NCI-H460 (cell line): ENCODE data around the gene DNAI2. TPM values are rescaled to one million over a fixed set of nuclear protein-coding genes. Genes with fewer than 3 reads are reported as not detected.
"Not testable (repeated sequence)": the region's sequence is repeated elsewhere in the genome, so short reads cannot be mapped to it uniquely, and the experiment has no call there.

ENCODE experiments used
- DNase-seq: peaks from one replicate; pipeline ENCODE4 v3.0.0-alpha.2; 2016; ENCODE audit warnings: low read depth; ENCODE audit errors: extremely low read depth
- total RNA-seq: library from RNA; depleted of rRNA; stranded (reverse); fragments of >200 nt; shearing (Covaris generic); gene quantifications from 2 replicates; pipeline ENCODE4 v1.2.3, GENCODE V29; 2014

The DNAI2 gene
- total RNA-seq, 1 experiment from 2014 or later: not detected

DNA sequence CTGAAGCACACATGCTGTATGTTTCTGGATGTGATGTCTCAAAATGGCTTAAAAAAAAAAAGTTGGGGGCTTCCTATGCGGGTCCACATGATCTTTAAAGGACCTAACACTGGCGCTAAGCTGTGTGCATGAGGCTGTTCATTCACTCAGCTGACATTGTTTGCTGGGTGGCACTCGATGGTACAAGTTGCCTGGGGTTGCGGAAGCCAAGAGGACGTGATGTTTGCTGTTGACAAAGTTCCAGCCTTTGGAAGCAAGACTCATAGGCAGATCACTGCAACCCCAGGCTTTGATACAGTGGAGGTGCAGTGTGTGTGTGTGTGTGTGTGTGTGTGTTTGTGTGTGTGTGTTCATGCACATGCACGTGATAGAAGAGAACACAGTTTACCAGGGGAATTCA is 29.5 kb upstream of the DNAI2 start:
- no peak for DNase-seq

DNA sequence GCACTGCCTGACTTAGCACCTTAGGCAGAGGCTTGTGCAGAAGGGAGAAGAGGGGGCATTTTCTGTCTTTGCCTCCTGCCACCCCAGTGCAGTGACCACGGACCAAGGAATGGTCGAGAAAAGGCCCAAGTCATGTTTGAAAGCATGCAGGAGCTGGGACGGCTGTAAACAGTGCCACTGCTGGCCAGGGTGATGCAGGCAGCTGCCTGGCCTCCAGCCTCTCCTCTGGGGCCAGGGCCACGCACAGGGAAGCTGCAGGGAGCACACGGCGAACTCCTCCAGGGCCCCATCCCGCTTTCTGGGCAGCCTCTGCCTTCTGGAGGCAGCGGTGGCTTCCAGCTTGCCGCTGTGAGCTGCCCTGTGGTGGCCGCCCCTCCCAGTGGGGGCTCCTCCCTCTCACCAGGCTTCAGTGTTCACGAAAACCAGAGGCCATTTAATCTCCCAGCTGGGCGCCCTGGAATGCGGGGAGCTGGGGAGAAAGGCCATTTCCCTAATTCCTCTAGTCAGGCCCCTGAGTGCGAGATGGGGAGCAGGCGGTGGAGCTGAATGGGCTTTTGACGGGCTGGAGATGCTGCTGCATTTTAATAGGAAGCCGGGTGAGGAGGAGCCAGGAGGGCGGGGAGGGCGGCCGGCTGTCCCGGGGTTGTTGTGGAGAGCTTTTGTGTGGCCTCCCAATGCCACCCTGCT is 28.7 kb upstream of the DNAI2 start:
- DNase-seq: no peak

DNA sequence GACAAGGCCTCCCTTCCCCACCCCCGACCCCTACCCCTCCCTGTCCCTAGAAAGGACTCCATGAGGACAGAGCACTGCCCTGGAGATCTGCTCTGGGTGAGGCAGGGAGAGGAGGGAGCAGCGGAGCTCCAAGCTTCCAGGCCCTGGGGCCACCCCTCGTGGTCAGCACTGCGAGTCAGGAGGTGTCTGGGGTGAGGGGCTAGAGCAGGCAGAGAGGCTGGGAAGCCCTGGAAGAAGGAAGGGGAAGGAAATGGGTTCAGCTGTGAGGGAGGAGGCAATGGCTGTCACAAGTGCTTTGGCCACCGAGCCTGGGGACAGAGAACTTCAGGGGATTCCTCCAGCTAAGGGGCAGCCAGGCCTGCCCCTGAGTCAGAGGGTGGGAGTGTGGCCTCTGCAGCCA is 28.2 kb upstream of the DNAI2 start:
- DNase-seq: no peak

DNA sequence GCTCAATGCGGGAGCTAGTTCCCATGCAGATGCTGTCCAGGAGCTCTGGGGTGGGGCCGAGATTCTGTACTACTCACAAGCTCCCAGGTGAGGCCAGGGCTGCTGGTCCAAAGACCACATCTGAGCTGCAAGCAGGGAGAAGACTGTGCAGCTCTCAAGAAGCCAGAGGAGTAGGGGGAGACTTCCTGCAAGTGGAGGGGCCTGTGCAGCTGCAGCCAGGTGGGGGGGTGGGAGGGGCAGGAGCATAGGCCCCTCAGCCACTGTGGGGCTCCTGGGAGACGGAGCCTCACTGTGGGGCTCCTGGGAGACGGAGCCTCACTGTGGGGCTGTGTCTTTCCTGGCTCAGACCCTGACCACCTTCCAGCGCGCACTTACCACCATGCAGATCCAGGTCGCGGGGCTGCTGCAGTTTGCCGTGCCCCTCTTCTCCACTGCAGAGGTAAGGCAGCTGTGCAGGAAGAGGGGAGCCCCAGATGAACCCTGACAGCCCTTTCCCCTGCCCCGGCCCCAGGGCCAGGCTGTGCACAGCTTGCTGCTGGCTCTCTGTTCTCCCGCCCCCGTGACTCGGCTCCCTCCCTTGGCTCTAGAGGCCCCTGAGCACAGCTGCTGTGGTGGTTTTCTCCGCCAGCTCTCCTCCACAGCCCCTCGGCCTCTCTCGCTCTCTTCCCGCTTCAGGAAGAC is 24.3 kb upstream of the DNAI2 start:
- DNase-seq: no peak

DNA sequence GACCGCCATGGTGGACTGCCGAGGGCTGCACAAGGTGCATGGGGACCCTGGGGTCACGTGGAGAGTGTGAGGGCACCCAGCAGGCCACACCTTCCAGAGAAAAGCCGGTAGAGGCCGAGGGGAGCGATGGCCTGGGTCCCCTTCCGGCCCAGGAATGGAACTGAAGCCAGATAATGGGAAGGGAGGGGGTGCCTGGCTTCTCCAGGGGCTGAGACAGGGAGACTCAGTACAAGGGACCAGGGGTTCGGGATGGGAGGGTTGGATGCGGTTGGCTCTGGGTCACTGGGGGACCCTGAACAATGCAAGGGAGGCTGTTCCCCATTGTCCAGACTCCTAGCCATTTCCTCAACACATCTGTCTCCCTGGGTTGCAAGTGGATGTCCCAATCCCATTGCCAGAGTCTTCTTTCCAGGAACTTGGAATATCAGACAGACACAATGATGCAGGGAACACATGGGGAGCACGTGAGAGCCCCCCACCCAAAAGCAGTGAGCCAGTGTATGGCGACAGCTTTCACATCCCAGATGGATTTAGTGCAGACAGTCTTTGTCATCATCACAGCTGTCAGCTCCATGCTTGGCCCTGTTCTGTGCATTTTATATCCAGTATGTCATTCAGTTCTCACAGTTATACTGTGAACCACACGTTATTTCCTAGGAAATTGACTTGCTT is 23.6 kb upstream of the DNAI2 start:
- DNase-seq: no peak

DNA sequence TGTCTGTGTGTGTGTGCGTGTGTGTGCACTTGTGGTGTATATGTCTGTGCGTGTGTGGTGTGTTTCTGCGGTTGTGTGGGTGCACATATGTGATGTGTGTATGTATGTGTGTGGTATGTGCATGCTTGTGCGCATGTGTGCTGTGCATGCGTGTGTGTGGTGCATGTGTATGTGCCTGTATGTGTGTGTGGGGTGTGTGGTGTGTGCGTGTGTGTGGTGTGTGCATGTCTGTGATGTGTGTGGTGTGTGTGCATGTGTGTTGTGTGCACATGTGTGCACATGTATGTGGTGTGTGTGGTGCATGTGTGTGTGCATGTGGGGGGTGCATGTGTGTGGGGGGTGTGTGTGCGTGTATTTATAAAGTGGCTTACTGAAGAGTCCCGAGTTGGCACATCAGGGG is 23.0 kb upstream of the DNAI2 start:
- DNase-seq: no peak

DNA sequence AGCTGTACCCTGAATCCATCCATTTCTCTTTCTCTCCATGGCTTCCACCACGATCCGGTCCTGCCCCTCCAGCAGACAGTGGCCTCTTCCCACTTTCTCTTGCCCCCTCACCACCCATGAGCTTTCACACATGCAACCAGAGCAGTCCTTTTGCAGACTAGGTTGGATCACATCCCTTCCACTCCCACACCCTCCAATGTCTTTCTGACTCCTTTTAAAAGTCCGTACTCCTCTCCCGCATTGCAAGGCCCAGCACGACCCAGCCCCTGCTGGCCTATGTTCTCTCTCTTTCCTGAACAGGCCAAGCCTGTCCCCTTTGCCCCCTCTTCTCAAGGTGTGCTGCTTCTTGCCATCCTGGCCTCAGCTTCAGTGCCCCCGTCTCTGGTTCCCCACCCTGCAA is 22.5 kb upstream of the DNAI2 start:
- DNase-seq: no peak

DNA sequence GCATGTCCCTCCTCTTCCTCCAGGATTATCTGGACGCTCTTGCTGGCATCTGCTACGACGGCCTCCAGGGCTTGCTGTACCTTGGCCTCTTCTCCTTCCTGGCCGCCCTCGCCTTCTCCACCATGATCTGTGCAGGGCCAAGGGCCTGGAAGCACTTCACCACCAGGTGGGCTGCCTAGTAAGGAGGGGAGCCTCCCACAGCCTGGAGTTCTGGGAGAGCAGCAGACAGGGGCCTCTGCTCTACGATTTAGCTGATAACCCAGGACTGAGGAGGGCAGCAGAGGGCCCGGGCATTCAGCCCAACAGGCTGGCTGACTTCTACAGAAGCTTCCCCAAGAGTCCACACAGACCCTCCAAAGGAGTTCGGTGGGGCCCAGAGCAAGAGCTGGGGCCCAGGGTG is 21.8 kb upstream of the DNAI2 start:
- DNase-seq: no peak

DNA sequence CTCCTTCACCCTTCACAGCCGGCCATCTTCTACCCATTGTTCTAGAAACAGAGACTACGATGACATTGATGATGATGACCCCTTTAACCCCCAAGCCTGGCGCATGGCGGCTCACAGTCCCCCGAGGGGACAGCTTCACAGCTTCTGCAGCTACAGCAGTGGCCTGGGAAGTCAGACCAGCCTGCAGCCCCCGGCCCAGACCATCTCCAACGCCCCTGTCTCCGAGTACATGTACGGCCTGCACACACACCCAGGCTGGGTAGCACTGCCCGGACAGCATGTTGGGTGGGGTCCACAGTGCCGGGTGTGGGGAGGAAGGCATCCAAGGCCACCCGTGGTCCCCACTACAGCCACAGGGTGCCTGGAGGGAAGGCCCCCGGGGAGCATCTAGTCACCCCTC is 21.0 kb upstream of the DNAI2 start:
- DNase-seq: no peak

DNA sequence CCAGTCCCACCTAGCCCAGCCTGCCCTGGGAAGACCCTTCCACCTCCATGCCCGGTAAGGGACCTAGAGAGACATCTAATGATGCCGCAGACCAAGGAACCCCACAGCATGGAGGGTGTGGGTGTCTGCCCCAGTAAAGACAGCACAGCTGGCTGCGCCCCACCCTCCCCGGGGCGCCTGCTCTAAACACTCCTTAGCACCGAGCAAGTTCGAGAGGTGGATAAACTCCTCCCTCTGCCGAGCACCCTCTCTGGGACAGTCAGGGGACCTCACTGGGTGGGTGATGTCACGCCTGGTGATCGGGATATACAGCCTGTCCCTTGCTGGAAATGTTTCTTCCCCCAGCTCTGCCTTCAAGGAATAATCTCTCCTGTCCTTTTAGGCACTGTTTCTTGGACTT is 16.7 kb upstream of the DNAI2 start:
- no peak for DNase-seq

DNA sequence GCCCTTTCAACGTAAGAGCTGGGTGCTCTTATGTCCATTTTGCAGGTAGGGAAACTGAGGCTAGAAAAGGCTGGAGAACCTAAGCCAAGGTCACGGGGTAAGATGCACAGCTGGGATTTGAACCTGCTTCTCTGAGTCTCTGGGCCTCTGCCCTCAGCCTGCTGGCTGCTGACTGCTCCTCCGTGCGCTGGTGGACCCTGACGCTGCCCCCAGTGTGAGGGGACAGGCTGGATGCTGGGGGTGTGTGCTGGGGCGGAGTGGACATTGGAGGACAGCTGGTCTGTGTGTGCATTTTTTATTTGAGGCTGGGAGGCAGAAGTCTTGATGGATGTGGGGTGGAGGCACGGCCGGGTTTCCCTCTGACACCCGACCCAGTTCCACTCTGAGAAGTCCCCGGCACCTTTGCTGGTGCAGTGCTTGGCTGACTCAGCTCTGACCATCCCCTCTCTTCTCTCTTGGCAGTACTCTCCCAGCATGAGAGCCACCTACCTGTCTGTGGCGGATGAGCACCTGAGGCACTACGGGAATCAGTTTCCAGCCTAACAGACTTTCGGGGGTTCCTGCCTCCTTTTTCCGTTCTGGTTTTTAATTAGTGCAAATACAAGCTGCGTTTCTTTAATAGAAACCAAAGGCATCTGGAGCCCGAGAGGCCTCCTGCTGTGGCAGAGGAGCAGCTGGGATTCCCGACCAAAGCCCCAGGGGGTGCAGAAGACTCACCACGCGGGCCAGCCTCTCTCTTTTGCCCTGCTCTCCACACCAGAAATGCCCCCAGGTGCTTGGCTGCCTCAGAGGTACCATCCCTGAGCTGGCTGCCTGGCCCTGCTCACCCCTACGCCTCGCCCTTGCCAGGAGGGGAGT is 14.1 kb upstream of the DNAI2 start:
- no peak for DNase-seq

DNA sequence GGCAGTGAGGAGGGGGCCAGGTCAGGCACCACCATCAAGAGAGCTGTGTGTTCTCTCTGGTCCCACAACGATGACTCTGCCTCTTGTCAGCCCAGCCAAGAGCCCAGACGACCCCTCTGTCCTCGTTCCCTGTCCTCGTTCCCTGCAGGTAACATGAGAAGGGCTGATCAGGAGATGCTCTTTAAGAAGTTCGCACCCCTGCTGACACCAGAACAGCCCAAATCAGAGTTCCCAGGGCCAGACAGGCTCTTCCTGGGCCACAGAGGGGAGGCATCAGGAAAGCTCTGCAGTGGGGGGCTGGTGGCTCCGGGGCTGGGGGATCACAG is 13.5 kb upstream of the DNAI2 start:
- DNase-seq: no peak

DNA sequence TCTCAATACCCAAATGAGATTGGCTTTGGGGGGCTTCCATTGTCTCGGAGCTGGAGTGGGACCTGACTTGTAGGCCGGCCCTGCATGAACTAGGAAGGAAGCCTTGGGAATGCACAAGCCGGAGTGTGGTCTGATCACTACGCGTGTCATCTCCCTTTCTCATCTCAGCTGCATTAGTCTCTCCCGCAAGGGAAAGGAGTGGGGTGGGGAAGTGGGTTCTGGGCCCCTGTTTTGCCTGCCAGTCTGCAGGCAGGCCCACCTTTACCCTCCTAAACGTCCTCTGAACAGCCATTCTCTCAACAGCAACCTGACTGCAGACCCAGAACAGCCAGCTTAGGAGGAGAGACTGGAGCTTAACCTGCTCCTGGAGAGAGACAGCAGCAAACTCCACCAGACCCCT is 11.4 kb upstream of the DNAI2 start:
- no peak for DNase-seq

DNA sequence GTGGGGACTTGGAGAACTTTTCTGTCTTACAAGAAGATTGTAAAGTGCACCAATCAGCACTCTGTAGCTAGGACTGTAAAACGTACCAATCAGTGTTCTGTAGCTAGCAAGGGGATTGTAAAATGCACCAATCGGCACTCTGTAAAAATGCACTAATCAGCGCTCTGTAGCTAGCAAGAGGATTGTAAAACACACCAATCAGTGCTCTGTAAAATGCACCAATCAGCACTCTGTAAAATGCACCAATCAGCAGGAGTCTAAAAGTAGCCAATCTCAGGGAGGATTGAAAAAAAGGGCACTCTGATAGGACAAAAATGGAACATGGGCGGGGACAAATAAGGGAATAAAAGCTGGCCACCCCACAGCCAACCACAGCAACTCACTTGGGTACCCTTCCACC is 7.0 kb upstream of the DNAI2 start:
- not testable (repeated sequence) for DNase-seq

DNA sequence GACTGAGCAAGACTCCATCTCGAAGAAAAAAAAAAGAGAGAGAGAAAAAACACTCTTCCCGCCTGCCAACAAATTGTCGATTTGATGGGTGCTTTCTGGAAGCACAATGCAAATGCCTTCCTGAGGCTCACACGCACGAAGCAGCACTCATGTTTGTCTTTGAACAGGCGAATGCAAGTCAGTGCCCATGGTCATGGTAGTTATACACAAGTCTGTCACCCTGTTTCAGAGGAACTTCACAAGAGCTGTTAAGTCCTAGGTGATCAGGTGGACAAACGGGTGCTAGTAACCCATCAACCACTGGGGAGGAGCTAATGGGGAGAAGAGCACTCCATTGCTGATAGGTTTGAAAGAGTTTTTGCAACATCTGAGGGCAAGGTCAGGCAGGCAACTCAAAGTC is 6.5 kb upstream of the DNAI2 start:
- no peak for DNase-seq

DNA sequence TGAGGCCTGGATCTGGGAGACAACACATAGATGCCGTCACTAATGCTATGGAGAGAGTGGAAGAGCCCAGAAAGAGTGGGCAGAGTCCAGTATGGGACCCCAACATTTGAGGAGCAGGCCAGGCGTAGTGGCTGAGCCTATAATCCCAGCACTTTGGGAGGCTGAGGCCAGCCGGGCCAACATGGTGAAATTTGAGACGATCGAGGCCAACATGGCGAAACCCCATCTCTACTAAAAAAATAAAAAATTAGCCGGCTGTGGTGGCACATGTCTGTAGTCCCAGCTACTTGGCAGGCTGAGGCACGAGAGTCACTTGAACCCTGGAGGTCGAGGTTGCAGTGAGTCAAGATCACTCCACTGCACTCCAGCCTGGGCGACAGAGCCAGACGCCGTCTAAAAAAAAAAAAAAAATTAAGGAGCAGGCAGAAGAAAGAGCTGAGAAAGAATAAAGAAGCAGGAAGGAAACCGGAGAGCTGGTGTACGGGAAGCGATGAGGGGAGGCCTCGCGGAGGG is 6.0 kb upstream of the DNAI2 start:
- no peak for DNase-seq

DNA sequence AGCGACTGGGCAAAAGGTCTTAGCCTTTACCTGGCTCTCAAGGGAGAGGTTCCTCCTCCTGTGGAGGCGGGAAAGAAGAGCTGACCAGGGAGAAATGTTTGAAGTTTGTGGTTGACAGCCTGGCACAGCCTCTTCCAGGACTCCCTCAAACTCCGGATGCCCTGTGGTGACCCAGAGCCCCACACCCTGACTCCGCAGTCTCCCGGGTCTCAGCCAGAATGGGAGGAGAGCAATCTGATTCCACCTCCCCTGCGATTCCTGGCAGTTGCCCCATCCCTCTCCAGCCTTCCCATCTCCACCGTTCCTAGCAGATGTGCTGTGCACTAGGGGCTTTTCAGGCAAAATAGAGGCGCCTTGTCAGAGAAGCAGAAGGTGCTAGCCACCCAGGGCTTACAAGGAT is 5.5 kb upstream of the DNAI2 start:
- DNase-seq: no peak

DNA sequence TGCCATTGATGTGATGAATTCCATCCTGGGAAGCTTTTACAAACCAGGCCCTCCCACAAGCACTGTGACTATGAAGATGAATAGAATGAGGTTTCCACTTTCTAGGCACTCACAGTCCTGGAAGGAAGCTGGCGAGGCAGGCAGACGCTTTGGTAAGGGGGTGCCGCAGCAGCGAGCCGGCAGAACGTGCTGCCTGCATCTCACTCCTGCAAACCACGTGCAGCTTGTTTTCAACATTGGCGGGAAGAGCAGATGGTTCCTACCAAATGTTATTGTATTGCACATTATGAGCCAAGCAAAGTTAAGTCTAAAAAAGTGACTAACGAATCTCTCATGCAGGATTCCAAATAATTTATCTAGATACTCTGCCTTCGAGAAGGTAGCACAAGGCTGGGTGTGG is 3.7 kb upstream of the DNAI2 start:
- DNase-seq: no peak

DNA sequence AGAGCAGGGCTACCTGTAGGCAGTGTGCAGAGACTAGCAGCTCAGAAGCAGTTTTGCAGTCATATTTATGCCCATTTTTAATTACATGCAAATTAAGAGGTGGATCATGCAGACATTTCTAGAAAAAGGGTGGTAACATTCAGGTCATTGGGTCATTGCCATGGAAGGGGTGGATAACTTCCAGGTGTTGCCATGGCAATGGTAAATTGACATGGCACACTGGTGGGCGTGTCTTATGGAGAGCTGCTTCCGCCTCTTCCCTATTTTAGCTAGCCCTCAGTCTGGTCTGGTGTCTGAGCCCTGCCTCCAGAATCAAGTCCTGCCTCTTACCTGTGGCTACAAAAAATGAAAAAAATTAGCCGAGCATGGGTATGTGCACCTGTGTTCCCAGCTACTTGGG is 2.8 kb upstream of the DNAI2 start:
- DNase-seq: no peak

DNA sequence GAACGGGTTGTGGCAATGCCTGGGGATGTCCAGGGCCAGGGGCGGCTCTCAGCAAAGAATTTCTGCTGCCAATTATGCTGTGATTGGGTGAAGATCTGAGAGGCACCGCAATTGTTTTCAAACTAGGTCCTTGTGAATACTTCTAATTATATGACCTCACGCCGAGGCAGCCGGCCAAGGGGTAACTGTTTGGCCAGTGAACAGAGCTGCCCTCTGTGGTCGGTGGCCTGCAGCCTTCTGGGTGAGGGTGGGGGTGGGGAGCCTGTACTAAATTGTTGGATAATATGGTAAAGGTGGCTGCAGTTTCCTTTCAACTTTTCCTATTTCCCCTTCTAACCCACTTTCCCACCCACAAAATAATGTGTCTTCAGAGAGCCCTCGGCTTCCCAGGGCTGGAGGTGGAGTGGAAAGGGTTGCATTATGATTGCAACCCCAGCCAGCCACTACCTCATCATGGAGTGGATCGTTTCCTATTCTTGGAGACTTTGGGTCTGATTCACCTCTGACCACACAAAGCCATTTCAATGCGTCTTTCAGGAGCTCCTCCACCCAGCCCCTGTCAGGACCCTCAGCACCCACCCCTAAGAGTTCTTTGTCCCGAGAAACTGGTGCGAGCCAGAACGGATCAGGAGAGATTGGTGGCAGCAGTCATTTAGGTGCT is 2.0 kb upstream of the DNAI2 start:
- DNase-seq: no peak

DNA sequence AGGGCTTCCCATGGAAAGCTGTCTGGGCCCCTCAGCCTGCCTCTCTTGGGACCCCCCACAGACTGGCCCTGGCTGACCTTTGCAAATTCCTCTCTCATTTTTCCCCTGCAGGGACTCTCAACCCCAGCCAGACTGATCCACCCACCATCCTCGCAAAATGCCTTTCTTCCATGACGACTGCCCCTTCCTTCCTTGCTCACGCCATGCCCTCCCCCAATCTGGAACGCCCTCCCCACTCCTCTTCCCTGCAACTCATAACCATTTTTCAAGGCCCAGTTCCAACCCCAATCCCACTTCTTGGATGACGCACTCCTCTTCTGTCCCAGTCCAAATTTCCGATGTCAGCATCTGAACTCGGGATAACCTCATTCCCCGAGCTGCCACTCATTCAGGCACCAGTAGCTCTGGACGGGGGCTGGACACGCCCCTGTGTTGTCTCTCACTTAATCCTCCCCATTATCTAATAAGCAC is 1.3 kb upstream of the DNAI2 start:
- DNase-seq: no peak
